HG03103 (cell line): ENCODE results near the gene TWNK.

ENCODE experiments used
- ATAC-seq: cut with Tn5 transposase; IDR thresholded peaks from one replicate; pipeline ENCODE4 v1.9.1; 2021; ENCODE audit warnings: low read depth; ENCODE audit not compliant: unreplicated experiment

The TWNK gene

DNA sequence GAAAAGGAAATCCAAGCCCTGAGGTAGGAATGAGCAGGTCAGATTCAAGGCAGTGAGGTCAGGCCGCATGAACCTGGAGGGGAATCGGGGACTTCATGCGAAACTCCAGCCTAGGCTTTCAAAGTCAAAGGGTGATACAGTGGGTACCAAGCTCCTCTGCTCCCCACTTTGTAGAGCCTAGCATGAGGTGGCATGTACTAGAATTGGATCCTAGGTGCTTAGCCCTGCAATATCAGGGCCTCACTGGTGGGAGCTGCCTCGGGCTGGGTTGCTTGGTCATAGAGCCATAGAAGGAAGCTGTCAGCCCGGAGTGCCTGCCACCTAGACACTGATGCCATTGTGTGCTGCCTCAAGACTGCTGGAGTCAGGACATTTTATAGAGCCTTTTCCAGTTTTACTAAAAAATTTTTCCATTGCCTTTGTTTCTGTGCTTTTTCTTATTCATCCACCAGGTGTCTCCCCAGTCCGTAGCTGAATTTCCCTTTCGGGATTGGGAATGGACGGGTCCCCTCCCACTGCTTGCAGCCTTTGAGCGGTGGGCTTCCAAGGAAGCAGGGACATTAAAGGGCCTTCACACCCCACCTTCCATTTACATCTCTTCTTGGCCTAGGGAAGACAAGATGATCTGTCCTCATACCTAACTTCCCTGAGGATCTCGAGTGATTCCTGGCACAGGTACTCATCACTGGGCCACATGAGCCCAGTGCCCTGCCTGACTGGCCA is 6.8 kb downstream of the TWNK start:
- ATAC-seq, result no peak

DNA sequence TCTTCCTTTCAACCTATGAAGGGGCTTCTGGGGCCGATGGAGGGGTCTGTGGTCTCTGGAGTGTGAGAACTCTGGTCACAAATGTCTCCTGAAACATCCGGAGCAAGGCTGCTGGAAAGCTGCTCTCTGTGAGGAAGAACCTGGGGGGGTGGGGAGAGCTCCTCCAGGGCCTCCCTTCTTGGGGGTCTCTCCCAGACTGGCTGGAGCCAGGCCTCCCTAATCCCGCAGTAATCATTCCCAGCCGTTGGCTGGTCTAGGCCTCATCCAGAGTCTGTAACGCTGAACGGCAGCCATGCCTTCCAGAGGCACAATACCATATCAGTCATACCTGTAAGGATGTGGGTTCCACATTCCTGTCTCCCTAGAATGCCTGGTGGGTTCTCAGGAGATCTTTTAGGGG is 7.8 kb downstream of the TWNK start:
- no peak for ATAC-seq

DNA sequence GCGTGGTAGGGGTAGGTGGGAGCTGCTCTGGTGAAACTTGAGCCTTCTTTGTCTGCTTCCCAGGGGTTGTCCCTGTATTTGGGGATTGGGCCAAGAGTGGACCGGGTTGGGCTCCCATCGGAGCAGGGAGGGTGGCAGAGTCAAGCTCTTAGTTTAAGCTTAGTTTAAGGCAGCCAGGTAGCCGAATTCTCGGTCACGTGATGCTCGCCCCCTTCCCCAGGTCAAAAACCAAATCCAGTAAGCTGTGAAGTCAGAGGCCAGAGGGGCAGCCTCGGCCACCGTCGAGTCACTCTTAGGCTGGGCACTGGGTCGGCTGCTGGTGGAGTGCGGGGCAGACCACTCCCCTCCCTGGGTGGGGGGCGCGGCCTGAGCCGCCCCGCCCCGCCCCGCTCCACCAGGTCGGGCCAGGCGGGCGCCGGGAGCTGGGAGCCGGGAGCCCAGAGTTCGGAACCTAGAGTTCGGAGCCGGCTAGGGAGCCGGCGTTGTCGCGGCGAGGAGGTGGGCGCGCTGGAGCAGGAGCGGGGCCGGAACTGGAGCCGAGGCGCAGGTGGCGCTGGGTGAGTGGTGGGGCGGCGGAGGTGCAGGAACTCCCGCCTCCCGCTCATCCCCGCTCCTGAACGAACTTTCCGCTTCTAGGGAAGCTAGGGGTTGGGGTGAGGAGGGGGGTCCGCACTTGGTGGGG is 9.5 kb downstream of the TWNK start:
- ATAC-seq, result no peak

DNA sequence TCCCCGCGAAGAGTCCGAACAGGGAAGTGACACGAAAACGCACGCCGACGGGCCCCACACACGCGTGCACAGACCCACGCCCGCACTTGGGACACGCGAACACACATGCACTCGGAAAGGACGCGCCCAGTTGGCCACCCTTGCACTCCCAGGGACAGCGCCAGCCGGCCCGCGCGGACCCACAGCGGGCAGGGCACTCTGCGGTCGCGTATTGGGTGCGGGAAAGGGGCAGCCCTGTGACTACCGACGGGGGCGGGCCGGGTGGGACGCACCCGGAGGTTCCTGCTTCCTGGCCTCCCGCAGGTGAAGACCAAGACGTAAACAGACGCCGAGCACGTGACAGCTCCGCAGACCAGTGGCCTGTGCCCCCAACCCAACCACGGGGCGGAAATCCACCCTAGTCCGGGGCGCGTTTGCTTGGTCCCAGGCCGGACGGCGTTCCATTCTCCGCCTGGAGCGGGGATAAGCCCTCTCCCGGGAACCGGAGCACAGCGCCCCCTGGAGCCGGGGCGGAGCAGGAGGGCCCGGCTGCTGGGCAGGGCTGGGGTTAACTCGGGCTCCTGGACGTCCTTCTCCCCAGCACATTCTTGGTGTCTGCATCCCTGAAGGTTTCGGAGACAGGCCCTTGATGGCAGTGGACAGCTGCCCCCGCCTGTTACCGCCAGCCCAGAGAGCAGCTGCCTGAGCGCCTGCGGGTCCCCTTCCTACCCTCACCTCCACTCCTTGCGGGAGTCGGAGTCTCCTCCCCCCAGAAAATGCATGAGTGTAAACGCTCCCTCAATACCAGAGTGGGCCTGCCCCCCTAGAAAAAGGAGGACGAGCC is 10.2 kb downstream of the TWNK start:
- ATAC-seq, result no peak

DNA sequence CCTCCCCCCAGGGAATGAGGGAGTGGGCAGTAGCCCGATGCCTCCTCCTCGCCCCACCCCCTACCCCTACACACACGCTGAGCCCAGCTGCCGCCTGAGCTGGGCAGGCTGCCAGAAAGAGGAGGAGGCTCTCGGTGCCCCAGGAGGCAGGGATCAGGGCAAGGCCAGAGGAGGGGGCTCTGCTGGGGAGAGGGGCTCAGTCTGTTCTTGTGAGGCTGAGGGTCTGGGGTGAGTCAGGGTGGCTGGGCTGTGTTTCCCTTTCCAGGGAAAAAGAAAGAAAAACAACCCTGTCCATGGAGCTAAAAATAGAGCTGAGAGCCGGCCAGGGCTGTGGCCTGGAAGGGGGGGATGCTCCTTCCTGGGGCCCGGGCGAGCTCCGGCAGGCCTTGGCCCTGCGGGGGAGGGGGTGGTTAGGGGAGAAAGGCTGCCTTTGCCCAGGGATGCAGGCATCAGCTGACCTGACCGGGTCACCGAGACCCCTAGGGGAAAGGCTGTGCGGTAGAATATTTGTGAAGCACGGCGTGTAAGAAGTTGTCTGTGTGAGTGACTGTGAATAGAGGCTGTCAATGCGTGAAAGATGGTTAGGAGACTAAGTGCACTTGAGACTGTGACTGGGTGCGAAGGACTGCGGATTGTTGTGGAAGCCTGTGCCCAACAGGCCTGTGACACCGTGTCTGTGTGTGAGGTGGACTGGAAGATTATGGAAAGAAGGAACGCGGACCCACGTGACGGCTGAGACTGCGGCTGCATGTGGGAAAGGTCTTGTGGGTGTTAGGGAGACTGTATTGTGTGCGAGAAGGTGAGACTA is 11.0 kb downstream of the TWNK start:
- ATAC-seq, result no peak

DNA sequence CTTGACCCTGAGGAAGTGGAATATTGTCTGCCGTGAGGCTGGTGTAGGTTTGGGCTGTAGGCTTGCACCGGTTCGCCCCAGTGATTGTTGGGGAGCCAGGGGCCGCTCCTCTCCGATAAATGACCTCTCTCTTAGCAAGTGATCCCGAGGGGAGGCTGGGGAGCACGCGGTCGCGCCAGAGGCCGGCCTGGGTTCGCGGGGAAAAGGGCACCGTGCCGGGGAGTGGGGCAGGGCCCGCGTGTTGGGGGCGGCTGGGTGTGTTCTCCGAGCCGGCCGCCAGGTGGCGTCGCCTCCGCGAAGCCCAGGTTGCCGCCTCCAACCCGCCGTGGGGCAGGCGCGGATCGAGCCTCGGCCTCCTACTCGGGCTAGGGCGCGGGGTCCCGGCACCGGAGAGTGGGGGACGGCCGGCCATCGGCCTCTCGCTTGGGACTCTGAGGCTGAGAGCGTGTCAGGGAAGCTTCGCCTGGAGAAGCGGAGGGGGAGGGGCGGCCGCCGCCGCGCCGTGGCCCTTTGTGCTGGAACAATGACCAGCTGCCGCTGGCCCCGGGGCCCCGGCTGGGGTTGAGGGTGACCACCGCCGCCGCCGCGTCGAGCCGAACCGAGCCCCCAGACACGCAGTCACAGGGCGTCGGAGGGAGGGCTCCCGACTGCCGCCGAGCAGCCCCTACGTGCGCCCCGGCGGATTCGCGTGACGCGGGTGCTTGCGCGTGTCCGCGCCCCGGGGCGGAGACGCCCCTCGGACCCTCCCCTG is 11.8 kb downstream of the TWNK start:
- no peak for ATAC-seq

DNA sequence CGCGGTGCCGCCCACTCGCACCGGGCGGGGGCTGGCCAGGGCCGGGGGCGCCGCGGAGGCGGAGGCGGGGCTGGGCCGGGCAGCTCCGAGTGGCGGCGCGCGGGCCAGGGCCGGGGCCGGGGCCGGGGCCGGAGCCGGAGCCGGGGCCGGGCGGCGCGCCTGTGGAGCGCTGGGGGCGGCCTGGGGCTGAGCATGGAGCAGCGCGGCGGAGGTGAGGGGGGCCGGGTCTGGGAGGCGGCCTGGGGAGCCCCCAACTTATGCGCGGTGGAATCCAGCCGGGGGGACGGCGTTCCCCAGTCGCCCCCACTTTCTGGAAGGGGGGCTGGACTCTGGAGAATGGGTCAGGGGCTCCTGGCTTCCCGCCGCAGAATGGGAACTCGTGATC is 12.4 kb downstream of the TWNK start, which contains the start of gene LZTS2:
TSS of gene LZTS2 (plus strand) at position 67 of the 385 bp plus-strand sequence. CDS start 2,731 bp downstream, outside the sequence.
- ATAC-seq, result no peak

DNA sequence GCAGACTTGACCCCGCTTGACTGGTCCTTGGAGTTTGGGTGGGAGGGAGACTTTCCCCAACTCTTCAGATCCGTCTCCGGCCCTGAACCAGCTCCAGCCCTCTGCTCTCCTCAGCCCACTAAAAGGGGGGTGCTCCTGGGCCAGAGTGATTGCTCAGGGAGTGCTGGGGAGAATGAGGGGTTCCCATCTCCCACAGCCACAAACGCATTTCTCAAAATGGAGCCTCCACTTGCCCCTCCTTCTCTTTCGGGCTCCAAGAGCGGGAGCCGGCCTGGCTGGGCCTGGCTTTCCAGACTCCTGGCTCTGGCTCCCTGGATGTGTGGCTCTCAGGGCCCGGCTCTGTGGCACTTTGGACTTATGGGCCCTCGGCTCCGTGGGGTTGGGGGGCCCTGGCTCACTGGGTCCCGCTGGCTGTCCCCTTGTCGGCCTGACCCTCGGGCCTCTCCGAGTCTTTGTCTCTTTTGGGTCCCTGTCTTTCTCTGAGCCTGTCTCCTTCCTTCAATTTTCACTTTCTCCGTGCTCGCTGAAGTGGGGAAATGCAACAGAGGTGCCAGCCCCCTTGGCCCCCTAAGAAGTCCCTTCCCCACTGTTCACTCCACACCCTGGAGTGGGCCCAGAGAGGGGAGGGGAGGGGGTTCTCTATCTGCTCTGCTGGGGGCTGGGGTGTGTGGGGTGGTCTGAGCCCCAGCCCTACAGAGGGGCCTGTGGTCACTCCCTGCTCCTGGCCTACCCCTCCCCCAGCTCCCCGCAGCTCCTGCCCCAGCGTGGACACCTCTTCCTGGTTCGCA is 13.0 kb downstream of the TWNK start:
- no peak for ATAC-seq

DNA sequence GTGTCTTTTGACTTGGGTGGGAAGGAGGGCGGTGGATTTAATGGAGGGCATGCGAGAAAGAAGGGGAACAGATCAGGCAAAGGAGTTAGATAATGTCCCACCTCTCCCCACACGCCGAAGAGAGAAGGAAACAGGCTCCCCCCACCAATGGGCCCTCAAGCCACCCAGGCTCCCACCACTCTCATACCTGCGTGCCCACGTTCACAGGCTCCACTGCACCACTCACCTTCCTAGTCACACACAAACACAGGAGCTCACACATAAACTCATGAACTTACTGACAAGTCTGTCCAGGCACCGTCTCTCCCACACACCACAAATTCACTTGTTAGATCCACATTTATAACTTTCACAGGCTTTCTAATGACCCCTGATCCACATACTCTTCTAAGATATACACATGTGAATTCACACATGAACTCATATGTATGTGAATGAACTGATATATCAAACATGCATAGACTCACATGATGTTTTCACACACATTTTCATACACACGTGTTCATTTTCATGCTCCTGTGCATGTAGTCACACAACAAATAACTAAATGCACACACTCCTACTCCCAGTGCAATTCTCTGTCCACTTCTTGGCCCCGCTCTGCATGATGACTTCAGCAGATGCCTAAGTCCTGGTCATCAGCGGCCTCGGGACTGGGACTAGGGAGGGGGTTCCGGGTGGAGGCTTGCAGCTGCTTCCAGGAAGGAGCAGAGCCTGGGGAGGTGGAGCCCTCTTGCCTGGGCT is 13.7 kb downstream of the TWNK start:
- ATAC-seq, result no peak

DNA sequence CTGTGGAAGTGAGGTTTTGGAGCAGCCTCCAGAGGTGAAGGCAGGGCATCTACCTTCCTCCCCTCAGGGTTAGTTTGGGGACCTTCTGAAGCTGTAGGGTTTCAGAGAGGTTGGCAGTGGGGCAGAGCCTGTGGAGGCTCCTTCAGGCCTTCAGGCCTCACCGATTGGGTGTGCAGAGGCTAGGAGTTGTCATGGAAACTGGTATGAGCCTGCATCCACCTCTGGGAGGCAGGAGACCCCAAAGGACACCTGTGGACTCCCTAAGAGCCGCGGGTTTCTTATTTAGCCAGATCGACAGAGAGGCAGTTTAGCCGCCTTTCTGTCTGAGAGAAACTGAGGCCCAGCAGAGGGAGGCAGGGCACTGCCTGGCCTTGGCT is 14.3 kb downstream of the TWNK start:
- no peak for ATAC-seq

DNA sequence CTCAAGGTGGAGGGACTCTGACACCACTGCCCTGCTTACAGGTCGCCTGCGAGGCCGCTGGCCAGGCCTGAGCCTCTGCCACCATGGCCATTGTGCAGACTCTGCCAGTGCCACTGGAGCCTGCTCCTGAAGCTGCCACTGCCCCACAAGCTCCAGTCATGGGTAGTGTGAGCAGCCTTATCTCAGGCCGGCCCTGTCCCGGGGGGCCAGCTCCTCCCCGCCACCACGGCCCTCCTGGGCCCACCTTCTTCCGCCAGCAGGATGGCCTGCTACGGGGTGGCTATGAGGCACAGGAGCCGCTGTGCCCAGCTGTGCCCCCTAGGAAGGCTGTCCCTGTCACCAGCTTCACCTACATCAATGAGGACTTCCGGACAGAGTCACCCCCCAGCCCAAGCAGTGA is 15.1 kb downstream of the TWNK start:
- ATAC-seq, result no peak

DNA sequence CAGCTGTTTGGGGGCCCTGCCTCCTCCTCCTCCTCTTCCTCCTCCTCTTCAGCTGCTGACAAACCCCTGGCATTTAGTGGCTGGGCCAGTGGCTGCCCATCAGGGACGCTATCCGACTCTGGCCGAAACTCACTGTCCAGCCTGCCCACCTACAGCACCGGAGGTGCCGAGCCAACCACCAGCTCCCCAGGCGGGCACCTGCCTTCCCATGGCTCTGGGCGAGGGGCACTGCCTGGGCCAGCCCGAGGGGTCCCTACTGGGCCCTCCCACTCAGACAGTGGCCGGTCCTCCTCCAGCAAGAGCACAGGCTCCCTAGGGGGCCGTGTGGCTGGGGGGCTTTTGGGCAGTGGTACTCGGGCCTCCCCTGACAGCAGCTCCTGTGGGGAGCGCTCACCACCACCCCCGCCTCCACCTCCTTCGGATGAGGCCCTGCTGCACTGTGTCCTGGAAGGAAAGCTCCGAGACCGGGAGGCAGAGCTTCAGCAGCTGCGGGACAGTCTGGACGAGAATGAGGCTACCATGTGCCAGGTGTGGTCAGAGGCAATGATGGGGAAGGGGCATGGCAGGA is 16.4 kb downstream of the TWNK start:
- ATAC-seq, result no peak

DNA sequence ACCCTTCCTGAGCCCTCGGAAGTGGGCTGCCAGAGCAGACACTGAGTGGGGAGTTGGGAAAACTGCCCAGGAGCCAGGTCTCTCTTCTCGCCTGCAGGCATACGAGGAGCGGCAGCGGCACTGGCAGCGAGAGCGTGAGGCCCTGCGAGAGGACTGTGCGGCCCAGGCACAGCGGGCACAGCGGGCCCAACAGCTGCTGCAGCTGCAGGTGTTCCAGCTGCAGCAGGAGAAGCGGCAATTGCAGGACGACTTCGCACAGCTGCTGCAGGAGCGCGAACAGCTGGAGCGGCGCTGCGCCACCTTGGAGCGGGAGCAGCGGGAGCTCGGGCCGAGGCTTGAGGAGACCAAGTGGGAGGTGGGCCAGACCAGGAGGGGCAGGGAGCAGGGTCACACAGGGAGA is 18.0 kb downstream of the TWNK start:
- ATAC-seq, result no peak

DNA sequence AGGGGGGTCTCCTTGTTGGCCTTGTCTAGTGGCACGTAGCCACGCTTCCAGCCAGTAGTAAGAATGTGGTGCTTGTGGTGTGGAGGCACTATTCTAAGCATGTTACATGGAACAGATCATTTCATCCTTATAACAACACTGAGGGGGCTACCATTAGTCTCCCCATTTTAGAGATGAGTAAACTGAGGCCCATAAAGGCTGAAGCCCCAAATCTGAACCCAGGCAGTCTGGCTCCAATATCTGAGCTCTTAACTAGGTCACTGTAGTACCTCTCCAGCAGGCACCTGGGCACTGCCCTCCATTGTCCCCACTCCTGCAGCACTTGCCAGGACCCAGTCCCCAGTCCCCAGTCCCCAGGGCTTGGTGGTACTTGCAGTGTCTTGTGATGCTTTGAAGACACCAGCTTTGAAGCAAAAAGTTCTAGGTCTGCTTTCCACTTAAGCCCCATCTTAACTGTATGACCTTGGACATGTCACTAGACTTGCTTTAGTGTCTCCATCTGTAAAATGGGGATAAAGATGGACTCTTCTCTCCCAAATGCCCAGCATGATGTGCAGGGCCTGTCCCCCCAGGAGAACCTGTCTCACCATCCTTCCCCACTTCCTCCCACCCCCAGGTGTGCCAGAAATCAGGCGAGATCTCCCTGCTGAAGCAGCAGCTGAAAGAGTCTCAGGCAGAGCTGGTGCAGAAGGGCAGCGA is 18.7 kb downstream of the TWNK start:
- no peak for ATAC-seq

DNA sequence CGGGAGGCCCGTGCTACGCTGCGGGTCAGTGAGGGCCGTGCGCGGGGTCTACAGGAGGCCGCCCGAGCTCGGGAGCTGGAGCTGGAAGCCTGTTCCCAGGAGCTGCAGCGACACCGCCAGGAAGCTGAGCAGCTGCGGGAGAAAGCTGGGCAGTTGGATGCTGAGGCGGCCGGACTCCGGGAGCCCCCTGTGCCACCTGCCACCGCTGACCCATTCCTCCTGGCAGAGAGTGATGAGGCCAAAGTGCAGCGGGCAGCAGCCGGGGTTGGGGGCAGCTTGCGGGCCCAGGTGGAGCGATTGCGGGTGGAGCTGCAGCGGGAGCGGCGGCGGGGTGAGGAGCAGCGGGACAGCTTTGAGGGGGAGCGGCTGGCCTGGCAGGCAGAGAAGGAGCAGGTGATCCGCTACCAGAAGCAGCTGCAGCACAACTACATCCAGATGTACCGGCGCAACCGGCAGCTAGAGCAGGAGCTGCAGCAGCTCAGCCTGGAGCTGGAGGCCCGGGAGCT is 19.3 kb downstream of the TWNK start:
- ATAC-seq, result no peak

DNA sequence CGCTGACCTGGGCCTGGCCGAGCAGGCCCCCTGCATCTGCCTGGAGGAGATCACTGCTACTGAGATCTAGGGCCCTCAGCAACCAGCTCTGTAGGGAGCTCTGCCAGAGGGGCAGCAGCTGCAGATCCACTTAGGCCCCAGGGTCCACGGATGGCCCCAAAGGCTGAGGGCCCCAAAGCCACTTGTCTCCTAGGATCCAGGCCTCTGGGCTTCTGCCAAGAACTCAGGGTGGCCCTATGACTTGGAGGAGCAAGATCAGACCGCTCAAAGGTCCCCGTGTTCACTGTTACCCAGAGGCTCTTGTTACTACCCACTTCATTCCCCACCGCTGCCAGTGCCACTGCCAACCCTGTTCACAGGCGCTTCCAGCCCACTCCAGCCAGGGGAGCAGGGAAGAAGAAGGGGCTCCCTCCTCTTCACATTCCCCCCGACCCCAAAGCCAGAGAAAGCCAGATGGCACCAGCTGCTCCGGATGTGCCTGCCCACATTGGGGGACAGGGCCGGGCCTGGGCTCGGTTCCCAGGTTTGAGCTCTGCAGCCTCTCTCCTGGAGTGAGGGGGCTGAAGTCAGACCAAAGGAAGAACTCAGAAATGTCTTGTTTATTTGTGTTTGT is 19.9 kb downstream of the TWNK start:
- no peak for ATAC-seq
